Left renal cortex interstitium (tissue), 4 donors: ENCODE results near the gene CYTH3. TPM values are rescaled to one million over a fixed set of nuclear protein-coding genes. Genes with fewer than 3 reads are reported as not detected.

Experiments
- DNase-seq, 4 donors: peaks; one replicate each; pipeline ENCODE4 v3.0.0-alpha.2; 2013; ENCODE audit warnings: low read depth in 4 of 4, low spot score in 2 of 4, missing footprints in 1 of 4
- polyA plus RNA-seq, 4 donors: library from polyadenylated mRNA; unstranded; fragments of 120-200 nt; gene quantifications; one replicate each; pipeline ENCODE4 v1.2.1, GENCODE V29; 2013; ENCODE audit not compliant: insufficient read length in 4 of 4

CYTH3 gene
- polyA plus RNA-seq, 4 donors: 34.3 to 47.1 (median 40.0) TPM

DNA sequence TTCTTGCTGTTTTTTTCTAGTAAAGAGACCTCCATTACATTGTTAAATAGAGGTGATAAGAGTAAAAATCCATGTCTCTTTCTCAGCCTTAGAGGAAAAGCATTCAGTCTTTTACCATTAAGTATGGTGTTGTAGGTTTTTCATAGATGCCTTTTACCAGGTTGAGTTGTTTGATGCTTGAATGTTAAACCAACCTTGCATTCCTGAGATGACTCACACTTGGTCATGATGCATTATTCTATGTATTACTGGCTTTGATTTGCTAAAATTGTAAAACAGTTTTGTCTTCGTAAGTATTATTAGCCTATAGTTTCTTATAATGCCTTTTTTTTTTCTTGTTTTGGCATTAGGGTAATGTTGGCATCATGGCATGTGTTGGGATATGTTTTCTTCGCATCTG is 151.3 kb downstream of the CYTH3 start:
- no peak for DNase-seq

DNA sequence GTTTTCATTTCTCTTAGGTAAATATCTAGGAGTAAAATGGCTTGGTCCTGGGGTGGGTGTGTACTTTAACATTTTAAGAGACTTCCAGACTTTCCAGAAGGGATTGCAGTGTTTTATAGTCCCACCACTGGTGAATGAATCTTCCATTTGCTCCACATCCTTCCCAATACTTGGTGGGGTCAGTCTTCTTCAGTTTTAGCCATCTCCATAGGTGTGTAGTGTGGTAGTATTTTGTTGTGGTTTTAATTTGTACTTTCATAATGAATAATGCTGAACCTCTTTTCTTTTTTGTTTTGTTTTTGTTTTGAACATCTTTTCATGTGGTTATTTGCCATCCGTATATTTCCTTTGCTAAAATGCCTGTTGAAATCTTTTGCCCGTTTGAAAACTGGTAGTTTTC is 154.9 kb downstream of the CYTH3 start:
- DNase-seq: no peak

DNA sequence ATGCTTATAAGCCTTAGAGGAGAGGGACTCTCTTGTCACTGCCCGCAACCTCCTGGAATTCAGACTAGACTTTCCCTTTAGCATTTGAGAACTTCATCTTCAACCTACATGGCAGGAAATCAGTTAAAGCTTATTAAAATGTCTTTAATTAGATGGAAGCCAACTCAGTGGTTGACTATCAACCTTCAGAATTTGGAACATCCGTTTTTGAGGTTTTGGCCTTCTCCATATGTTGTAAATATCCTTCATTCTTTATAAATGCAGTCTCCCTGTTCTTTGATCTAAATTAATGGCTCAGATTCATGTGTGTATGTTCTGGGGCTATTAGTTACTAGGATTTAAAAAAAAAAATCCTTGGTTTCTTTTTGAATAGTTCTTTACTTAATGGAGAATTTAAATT is 156.2 kb downstream of the CYTH3 start:
- DNase-seq: no peak

Other genes starting within 250 kb of the CYTH3 start
- 1 to 10 TPM in 2 of 4 donors, under 1 TPM in 2; 0.40 to 4.1 (median 2.2) TPM for gene ANKRD61, start 241.2 kb downstream of the CYTH3 start, polyA plus RNA-seq
- gene EIF2AK1, start 213.4 kb downstream of the CYTH3 start, polyA plus RNA-seq: 100 to 1,000 TPM in 2 of 4 donors, 10 to 100 TPM in 2; 81.7 to 114 (median 101) TPM
- 10 to 100 TPM; 19.5 to 21.4 (median 20.4) TPM for gene USP42, start 167.7 kb downstream of the CYTH3 start, polyA plus RNA-seq
- gene FAM220A, start 76.3 kb upstream of the CYTH3 start, polyA plus RNA-seq: 10 to 100 TPM; 20.1 to 26.3 (median 22.3) TPM
- gene RAC1, start 101.9 kb upstream of the CYTH3 start, polyA plus RNA-seq: 100 to 1,000 TPM; 269 to 285 (median 281) TPM
- 10 to 100 TPM; 14.0 to 20.4 (median 16.3) TPM for gene DAGLB, start 175.3 kb upstream of the CYTH3 start, polyA plus RNA-seq
- gene KDELR2, start 211.5 kb upstream of the CYTH3 start, polyA plus RNA-seq: 100 to 1,000 TPM; 171 to 196 (median 192) TPM